PC-3 (cell line): ENCODE measurements around the gene DIP2C. TPM values are rescaled to one million over a fixed set of nuclear protein-coding genes. Genes with fewer than 3 reads are reported as not detected.
"Not testable (repeated sequence)": the region's sequence is repeated elsewhere in the genome, so short reads cannot be mapped to it uniquely, and the experiment has no call there.

Experiments used
- ATAC-seq: fragments of 200-7000 bp; cut with Tn5 transposase; 2 replicates; pipeline ENCODE4 v1.9.1; 2020; ENCODE audit warnings: mild to moderate bottlenecking, moderate library complexity
- BruUV-seq: library from RNA; stranded (reverse); fragments of 400-500 nt; replicated peaks from 2 replicates; lab custom pipeline; 2021; lab: Mats Ljungman, UMichigan
- CTCF ChIA-PET: fragments of 300-600 bp; sonication (Branson Sonifier 250); formaldehyde crosslinking; loops from one replicate; lab custom pipeline; 2022; ENCODE audit warnings: antibody characterized with exemption; lab: Charles Lee
- POLR2A ChIA-PET: fragments of 300-600 bp; sonication (Branson Sonifier 250); formaldehyde crosslinking; loops from one replicate; lab custom pipeline; 2022; ENCODE audit warnings: antibody characterized with exemption; ENCODE audit not compliant: unreplicated experiment; lab: Charles Lee
- DNase-seq: peaks from one replicate; pipeline ENCODE4 v3.0.0-alpha.2; 2015
- H2AFZ ChIP-seq: fragments of 300-600 bp; sonication (generic); 2 replicates; pipeline ENCODE4 v1.6.0; 2016; ENCODE audit warnings: antibody characterized with exemption, low read length
- H3F3A ChIP-seq: fragments of 300-600 bp; sonication (generic); one replicate; pipeline ENCODE4 v1.6.0; 2017; ENCODE audit warnings: antibody characterized with exemption, low read length, control low read depth, mild to moderate bottlenecking; ENCODE audit not compliant: unreplicated experiment
- H3K27ac ChIP-seq: fragments of 300-600 bp; sonication (generic); 2 replicates; pipeline ENCODE4 v1.5.1; 2016; ENCODE audit warnings: mild to moderate bottlenecking, low read length
- H3K27me3 ChIP-seq: fragments of 300-600 bp; sonication (generic); 2 replicates; pipeline ENCODE4 v1.6.1; 2016; ENCODE audit warnings: low read length, mixed read lengths
- H3K36me3 ChIP-seq: fragments of 300-600 bp; sonication (generic); 2 replicates; pipeline ENCODE4 v1.6.1; 2016; ENCODE audit warnings: low read depth, mixed run types, low read length, mixed read lengths
- H3K4me1 ChIP-seq: fragments of 300-600 bp; sonication (generic); 2 replicates; pipeline ENCODE4 v1.5.1; 2016; ENCODE audit warnings: low read length; ENCODE audit not compliant: insufficient read depth
- H3K4me2 ChIP-seq: fragments of 300-600 bp; sonication (generic); 2 replicates; pipeline ENCODE4 v1.6.0; 2016; ENCODE audit warnings: low read length
- H3K4me3 ChIP-seq: fragments of 300-600 bp; sonication (generic); 2 replicates; pipeline ENCODE4 v1.5.1; 2016; ENCODE audit warnings: mild to moderate bottlenecking, low read length, mixed read lengths
- H3K79me2 ChIP-seq: fragments of 300-600 bp; sonication (generic); 2 replicates; pipeline ENCODE4 v1.6.1; 2017; ENCODE audit warnings: low read length, mixed read lengths
- H3K9ac ChIP-seq: fragments of 300-600 bp; sonication (generic); 2 replicates; pipeline ENCODE4 v1.6.0; 2016; ENCODE audit warnings: mild to moderate bottlenecking, low read length
- H3K9me2 ChIP-seq: fragments of 300-600 bp; sonication (generic); replicated peaks from 2 replicates; pipeline ENCODE4 v1.6.1; 2016; ENCODE audit warnings: mixed run types, low read length, mixed read lengths
- H3K9me3 ChIP-seq: fragments of 300-600 bp; sonication (generic); 2 replicates; pipeline ENCODE4 v1.6.1; 2016; ENCODE audit warnings: low read length, mixed read lengths
- H4K20me1 ChIP-seq: fragments of 300-600 bp; sonication (generic); 2 replicates; pipeline ENCODE4 v1.6.1; 2016; ENCODE audit warnings: low read length, mixed read lengths
- EZH2 ChIP-seq: fragments of 300-600 bp; sonication (generic); IDR thresholded peaks from one replicate; pipeline ENCODE4 v1.6.1; 2017; ENCODE audit warnings: antibody characterized with exemption, mild to moderate bottlenecking, low read length; ENCODE audit not compliant: unreplicated experiment
- EZH2phosphoT487 ChIP-seq: fragments of 300-600 bp; sonication (generic); IDR thresholded peaks from 2 replicates; pipeline ENCODE4 v1.6.1; 2018; ENCODE audit warnings: mild to moderate bottlenecking, antibody characterized with exemption, low read length, borderline replicate concordance
- intact Hi-C: fragments of 100-400 bp; cut with micrococcal nuclease; formaldehyde crosslinking; loops from 2 replicates; pipeline ENCODE4 v1.9.0; 2023
- total RNA-seq: library from RNA; depleted of rRNA; stranded (reverse); fragments of >200 nt; gene quantifications from 2 replicates; pipeline ENCODE4 v1.2.3, GENCODE V29; 2014
- TF ChIP-seq, protein P1 (sequence below): fragments of 300-600 bp; sonication (generic); conservative IDR thresholded peaks from 2 replicates; pipeline ENCODE4 v1.5.1; 2017; ENCODE audit warnings: antibody characterized with exemption, low read depth, mild to moderate bottlenecking, low read length

Gene DIP2C
- total RNA-seq, 1 experiment from 2014 or later = 3.1 TPM

DNA sequence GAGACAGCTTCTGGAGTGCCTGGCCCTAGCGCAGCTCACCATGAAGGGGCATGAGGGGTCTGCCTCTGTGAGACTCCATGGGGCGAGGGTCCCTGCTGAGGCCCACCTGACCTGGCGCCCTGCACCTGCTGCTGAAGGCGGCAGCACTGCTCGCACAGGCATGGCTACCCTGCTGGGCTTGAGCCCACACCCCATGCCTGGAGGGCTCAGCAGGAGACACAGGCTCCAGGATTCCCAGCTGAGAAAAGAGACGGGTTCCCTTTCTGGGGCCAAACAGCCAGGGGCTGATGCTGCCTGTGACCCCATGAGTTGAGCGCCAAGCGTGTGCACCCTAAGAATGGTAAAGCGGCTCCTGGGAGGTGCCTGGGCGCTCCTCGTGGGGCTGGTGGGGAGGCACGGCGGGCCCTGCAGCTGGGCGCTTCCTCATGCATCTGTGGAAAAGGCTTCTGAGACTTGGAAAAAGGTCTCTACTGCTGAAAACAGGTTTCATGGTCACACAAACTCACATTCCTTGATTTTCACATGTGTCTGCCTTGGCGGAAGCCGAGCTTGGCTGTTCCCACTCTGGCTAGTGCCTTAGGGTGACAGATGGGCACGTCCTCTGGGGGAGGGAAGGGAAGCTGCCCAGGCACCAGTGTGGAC lies 320.8 kb downstream of the DIP2C start:
- peaks cover 8% of the 10 kb centered on the region; the same call in 1 of the 2 replicates for H3K4me1 ChIP-seq
- ChIA-PET CTCF (no interaction called here), POLR2A (no interaction called here)
- H3K79me2 ChIP-seq = no peaks in the 10 kb centered on the region
- DNase-seq = no peak
- H3K36me3 ChIP-seq = no peaks in the 10 kb centered on the region
- TF ChIP-seq EZH2 (no peak), EZH2phosphoT487 (no peak)
- TF ChIP-seq, protein P1, sequence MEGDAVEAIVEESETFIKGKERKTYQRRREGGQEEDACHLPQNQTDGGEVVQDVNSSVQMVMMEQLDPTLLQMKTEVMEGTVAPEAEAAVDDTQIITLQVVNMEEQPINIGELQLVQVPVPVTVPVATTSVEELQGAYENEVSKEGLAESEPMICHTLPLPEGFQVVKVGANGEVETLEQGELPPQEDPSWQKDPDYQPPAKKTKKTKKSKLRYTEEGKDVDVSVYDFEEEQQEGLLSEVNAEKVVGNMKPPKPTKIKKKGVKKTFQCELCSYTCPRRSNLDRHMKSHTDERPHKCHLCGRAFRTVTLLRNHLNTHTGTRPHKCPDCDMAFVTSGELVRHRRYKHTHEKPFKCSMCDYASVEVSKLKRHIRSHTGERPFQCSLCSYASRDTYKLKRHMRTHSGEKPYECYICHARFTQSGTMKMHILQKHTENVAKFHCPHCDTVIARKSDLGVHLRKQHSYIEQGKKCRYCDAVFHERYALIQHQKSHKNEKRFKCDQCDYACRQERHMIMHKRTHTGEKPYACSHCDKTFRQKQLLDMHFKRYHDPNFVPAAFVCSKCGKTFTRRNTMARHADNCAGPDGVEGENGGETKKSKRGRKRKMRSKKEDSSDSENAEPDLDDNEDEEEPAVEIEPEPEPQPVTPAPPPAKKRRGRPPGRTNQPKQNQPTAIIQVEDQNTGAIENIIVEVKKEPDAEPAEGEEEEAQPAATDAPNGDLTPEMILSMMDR = no peak
- ATAC-seq = no peak
- no peaks in the 10 kb centered on the region for H3K9me2 ChIP-seq
- H3K27me3 ChIP-seq = no peaks in the 10 kb centered on the region
- H3K9ac ChIP-seq = no peak overlapping the region
- H4K20me1 ChIP-seq = no peaks in the 10 kb centered on the region
- no TSS peak for BruUV-seq
- intact Hi-C loops = no loop called here
- H3K27ac ChIP-seq = no peak overlapping the region
- no peaks in the 10 kb centered on the region for H3F3A ChIP-seq
- H3K9me3 ChIP-seq = no peaks in the 10 kb centered on the region
- no peak overlapping the region for H3K4me2 ChIP-seq
- H2AFZ ChIP-seq = no peak overlapping the region
- no peak overlapping the region for H3K4me3 ChIP-seq

DNA sequence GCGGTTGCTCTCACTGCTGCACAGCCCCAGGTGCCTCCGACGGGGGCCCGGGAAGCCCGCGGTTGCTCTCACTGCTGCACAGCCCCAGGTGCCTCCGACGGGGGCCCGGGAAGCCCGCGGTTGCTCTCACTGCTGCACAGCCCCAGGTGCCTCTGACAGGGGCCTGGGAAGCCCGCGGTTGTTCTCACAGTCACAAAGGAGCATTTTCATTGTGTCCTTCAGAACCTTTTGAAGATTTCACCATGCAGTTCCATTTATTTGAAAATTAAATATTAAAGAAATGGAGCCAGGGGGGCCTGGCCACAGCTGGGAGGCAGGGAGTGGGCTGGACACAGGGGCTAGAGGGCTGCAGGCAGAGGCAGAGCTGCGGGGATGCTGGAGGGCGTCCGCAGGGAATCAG lies 321.4 kb downstream of the DIP2C start:
- H3K4me3 ChIP-seq, H3K36me3 ChIP-seq, H3K27ac ChIP-seq, CTCF ChIA-PET, POLR2A ChIA-PET, H3K9me3 ChIP-seq, H3K27me3 ChIP-seq, BruUV-seq, intact Hi-C loops, H3K9ac ChIP-seq, DNase-seq, H2AFZ ChIP-seq, H3K4me1 ChIP-seq, ATAC-seq, H3K79me2 ChIP-seq, H4K20me1 ChIP-seq, H3K4me2 ChIP-seq, H3K9me2 ChIP-seq, H3F3A ChIP-seq: not testable (repeated sequence)

DNA sequence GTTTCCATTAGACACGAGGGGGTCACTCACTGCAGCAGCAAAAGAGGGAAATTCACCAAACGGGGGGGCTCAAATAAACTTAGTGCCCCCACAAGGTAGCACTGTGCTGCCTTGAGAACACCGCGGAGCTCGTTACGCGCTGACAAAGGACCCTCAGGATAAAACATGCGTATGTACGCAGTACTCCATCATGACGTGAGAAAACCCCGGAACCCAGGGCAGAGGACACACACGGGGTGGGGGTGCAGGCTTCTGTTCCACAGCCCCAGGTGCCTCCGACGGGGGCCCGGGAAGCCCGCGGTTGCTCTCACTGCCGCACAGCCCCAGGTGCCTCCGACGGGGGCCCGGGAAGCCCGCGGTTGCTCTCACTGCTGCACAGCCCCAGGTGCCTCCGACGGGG lies 321.8 kb downstream of the DIP2C start:
- H3K4me2 ChIP-seq = no peak overlapping the region
- H3K9me2 ChIP-seq = no peaks in the 10 kb centered on the region
- intact Hi-C loops = no loop called here
- H3K9me3 ChIP-seq = no peaks in the 10 kb centered on the region
- H3K9ac ChIP-seq = no peak overlapping the region
- H3K36me3 ChIP-seq = no peaks in the 10 kb centered on the region
- H2AFZ ChIP-seq = no peak overlapping the region
- peaks cover 8% of the 10 kb centered on the region; the same call in 1 of the 2 replicates for H3K4me1 ChIP-seq
- no peak overlapping the region for H3K27ac ChIP-seq
- H3K27me3 ChIP-seq = no peaks in the 10 kb centered on the region
- BruUV-seq = no TSS peak
- POLR2A ChIA-PET = no interaction called here
- no peaks in the 10 kb centered on the region for H3K79me2 ChIP-seq
- H4K20me1 ChIP-seq = no peaks in the 10 kb centered on the region
- ATAC-seq (no peak), DNase-seq (no peak)
- H3K4me3 ChIP-seq = no peak overlapping the region
- CTCF ChIA-PET = no interaction called here
- TF ChIP-seq EZH2phosphoT487 = no peak
- no peak for TF ChIP-seq EZH2
- TF ChIP-seq, protein P1 = no peak
- H3F3A ChIP-seq = no peaks in the 10 kb centered on the region
